Subcutaneous adipose tissue (tissue), 4 donors: ENCODE measurements around the gene NR1H2. TPM values are rescaled to one million over a fixed set of nuclear protein-coding genes. Genes with fewer than 3 reads are reported as not detected.

ENCODE experiments used
- CTCF ChIP-seq: fragments of 450-650 bp; IDR thresholded peaks from one replicate; pipeline ENCODE4 v1.5.1; 2016; ENCODE audit warnings: low read depth, mild to moderate bottlenecking, control low read depth, antibody characterized with exemption, moderate library complexity
- total RNA-seq, 4 donors: library from RNA; depleted of rRNA; stranded (reverse); fragments of >200 nt; gene quantifications; one replicate each; pipeline ENCODE4 v1.1.0, GENCODE V29; 2016

NR1H2 gene
- total RNA-seq, 4 donors from 2014 or later = 39.9 to 95.9 (median 75.3) TPM

- no peak for TF ChIP-seq CTCF
These were observed 54.7 kb downstream of the NR1H2 start for GRCh38 chr19:50430888-50431342.

GRCh38 chr19:50431343-50432220 is 55.3 kb downstream of the NR1H2 start:
- TF ChIP-seq CTCF = no peak

- no peak for TF ChIP-seq CTCF
These were observed 56.2 kb downstream of the NR1H2 start, which contains the start of gene MYBPC2 for GRCh38 chr19:50432221-50433028. Gene MYBPC2 (plus strand): TSS chr19:50432892. CDS start chr19:50432954, 62 bp downstream.

Other genes with a start within 250 kb of the NR1H2 start
- not detected for gene IZUMO2, start 213.2 kb upstream of the NR1H2 start, total RNA-seq
- 10 to 100 TPM in 2 of 4 donors, 1 to 10 TPM in 2; 8.3 to 82.1 (median 12.4) TPM for gene MYH14, start 172.8 kb upstream of the NR1H2 start, total RNA-seq
- gene KCNC3, start 47.1 kb upstream of the NR1H2 start, total RNA-seq = under 1 TPM; 0.16 to 0.75 (median 0.28) TPM
- 1 to 10 TPM in 1 of 4 donors, under 1 TPM in 2, not detected in 1; 0.66 to 1.3 (median 0.85) TPM for gene NAPSA, start 10.8 kb upstream of the NR1H2 start, total RNA-seq
- 10 to 100 TPM in 3 of 4 donors, 1 to 10 TPM in 1; 4.1 to 15.6 (median 10.9) TPM for gene POLD1, start 7.9 kb downstream of the NR1H2 start, total RNA-seq
- not detected for gene SPIB, start 42.5 kb downstream of the NR1H2 start, total RNA-seq
- gene MYBPC2, start 56.4 kb downstream of the NR1H2 start, total RNA-seq = not detected
- gene EMC10, start 100.0 kb downstream of the NR1H2 start, total RNA-seq = 10 to 100 TPM; 10.9 to 63.4 (median 47.2) TPM
- gene GARIN5A, start 100.4 kb downstream of the NR1H2 start, total RNA-seq = not detected
- 10 to 100 TPM in 3 of 4 donors, 1 to 10 TPM in 1; 6.8 to 36.5 (median 27.1) TPM for gene JOSD2, start 134.7 kb downstream of the NR1H2 start, total RNA-seq
- gene ASPDH, start 137.5 kb downstream of the NR1H2 start, total RNA-seq = not detected
- under 1 TPM in 3 of 4 donors, not detected in 1; 0.19 to 0.34 (median 0.22) TPM for gene LRRC4B, start 192.0 kb downstream of the NR1H2 start, total RNA-seq